Esophagus (tissue), 2 donors: ENCODE results near the gene PSMD4. TPM values are rescaled to one million over a fixed set of nuclear protein-coding genes. Genes with fewer than 3 reads are reported as not detected.
"Not testable (repeated sequence)": the region's sequence is repeated elsewhere in the genome, so short reads cannot be mapped to it uniquely, and the experiment has no call there.

Source experiments
- H3K27ac ChIP-seq, 2 donors: one replicate each; pipeline ENCODE4 v1.5.1; 2013; ENCODE audit warnings: low read depth in 2 of 2, mild to moderate bottlenecking in 2 of 2, inconsistent platforms in 1 of 2, low read length in 1 of 2, moderate library complexity in 1 of 2
- H3K27me3 ChIP-seq, 2 donors: one replicate each; pipeline ENCODE4 v1.6.1; 2013; ENCODE audit warnings: low read length in 2 of 2, control low read depth in 1 of 2, mild to moderate bottlenecking in 1 of 2; ENCODE audit not compliant: insufficient read depth in 2 of 2, control insufficient read depth in 1 of 2
- H3K36me3 ChIP-seq, 2 donors: one replicate each; pipeline ENCODE4 v1.6.1; 2013; ENCODE audit warnings: low read length in 1 of 2; ENCODE audit not compliant: control insufficient read depth in 2 of 2, insufficient read depth in 2 of 2
- H3K4me1 ChIP-seq, 2 donors: one replicate each; pipeline ENCODE4 v1.6.1; 2013; ENCODE audit warnings: low read length in 1 of 2; ENCODE audit not compliant: control insufficient read depth in 2 of 2, insufficient read depth in 2 of 2
- H3K4me3 ChIP-seq, 2 donors: one replicate each; pipeline ENCODE4 v1.5.1; 2013; ENCODE audit warnings: low read length in 2 of 2, mild to moderate bottlenecking in 2 of 2, low read depth in 1 of 2, moderate library complexity in 1 of 2
- H3K9me3 ChIP-seq, 2 donors: one replicate each; pipeline ENCODE4 v1.6.1; 2013; ENCODE audit warnings: mild to moderate bottlenecking in 2 of 2, low read depth in 1 of 2, low read length in 1 of 2, moderate library complexity in 1 of 2; ENCODE audit not compliant: control insufficient read depth in 2 of 2, insufficient read depth in 1 of 2
- WGBS, 2 donors: extraction: QIAGEN DNeasy Blood & Tissue Kit; methylation state at CpG; one replicate each; pipeline ENCODE4 v1.1.7; 2013; 5-methylcytosine and 5-hydroxymethylcytosine counted together
- polyA plus RNA-seq, 2 donors: library from polyadenylated mRNA; stranded (reverse); fragments of 200-250 nt; gene quantifications; one replicate each; pipeline ENCODE4 v1.2.3, GENCODE V29; 2013
- donor health status: healthy with polysubstance abuse.
- donor health status: Bipolar disorder and iron deficiency.

Gene PSMD4
- polyA plus RNA-seq: 100 to 1,000 TPM; 127 to 168 TPM

DNA sequence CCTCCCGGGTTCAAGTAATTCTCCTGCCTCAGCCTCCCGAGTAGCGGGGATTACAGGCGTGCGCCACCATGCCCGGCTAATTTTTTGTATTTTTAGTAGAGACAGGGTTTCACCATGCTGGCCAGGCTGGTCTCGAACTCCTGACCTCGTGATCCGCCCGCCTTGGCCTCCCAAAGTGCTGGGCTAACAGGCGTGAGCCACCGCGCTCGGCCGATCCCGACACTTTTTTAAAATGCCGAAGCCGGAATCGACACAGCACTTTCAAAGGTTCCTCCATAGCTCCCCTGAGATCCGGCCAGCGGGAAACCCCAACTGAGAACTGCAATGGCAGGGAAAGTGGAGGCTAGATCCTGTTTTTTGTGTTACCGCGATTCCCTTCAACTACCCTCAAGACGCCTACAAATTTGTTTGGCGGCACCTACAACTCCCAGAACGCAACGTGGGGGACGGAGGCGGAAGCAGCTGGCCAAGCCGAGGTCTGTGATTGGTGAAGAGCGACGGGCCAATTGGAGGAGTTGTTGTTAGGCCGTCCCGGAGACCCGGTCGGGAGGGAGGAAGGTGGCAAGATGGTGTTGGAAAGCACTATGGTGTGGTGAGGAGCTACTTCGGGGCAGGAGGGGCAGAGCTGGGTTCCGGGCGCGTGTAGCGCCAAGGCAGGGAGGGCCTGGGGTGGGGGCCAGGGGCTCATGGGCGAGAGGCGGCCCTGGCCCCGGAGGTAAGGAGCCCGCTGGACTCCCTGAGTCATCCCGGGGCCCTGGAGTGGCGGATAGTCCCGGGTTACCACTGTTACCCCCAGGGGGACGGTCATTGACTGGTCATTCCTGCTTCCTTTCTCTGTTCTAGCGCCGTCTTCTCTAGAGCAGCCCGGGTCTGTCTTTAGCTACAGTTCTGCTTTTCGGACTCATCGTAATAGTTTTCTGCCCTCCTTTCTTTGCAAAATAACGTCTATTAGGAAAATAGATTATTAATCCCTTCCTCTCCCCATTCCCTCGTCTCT is at the start of gene PSMD4:
TSS of gene PSMD4 (plus strand) at position 518 of the 997 bp plus-strand sequence. CDS start at position 567, 49 bp downstream.
- no peaks in the 10 kb centered on the region for H3K4me1 ChIP-seq
- WGBS, 2 donors: 9 to 11% methylated on average over 55 to 56 of the region's 56 CpGs

GRCh38 chr1:151205381-151205965 is 49.1 kb upstream of the PSMD4 start:
- H3K27ac ChIP-seq, H3K4me3 ChIP-seq, H3K4me1 ChIP-seq, H3K27me3 ChIP-seq, H3K9me3 ChIP-seq: not testable (repeated sequence)
- 91 to 94% methylated on average over 12 of the region's 12 CpGs for WGBS, 2 donors
- peaks cover 2 to 14% of the 10 kb centered on the region in 2 donors for H3K36me3 ChIP-seq

More for the DNA sequence above, at the start of gene PSMD4:
- peak within 1 kb of the TSS; percentile 69 to 91 for H3K27ac ChIP-seq
- no peaks in the 10 kb centered on the region for H3K9me3 ChIP-seq
- H3K4me3 ChIP-seq: peak within 1 kb of the TSS; percentile 65 to 81
- H3K27me3 ChIP-seq: no peaks in the 10 kb centered on the region
- H3K36me3 ChIP-seq: peaks cover 2 to 4% of the 10 kb centered on the region in 2 donors

GRCh38 chr1:151210830-151211229 is 43.7 kb upstream of the PSMD4 start:
- 48 to 64% methylated on average over 1 of the region's 1 CpG for WGBS, 2 donors
- Histone ChIP-seq H3K9me3 (no peaks in the 10 kb centered on the region), H3K27me3 (no peaks in the 10 kb centered on the region), H3K36me3 (peaks cover 6 to 12% of the 10 kb centered on the region in 2 donors), H3K27ac (peak overlapping the region in 1 of 2 donors; percentile 9), H3K4me3 (no peak overlapping the region), H3K4me1 (no peaks in the 10 kb centered on the region)

GRCh38 chr1:151211972-151212705 is 42.4 kb upstream of the PSMD4 start:
- no peaks in the 10 kb centered on the region for H3K27me3 ChIP-seq
- H3K9me3 ChIP-seq: no peaks in the 10 kb centered on the region
- H3K4me1 ChIP-seq: no peaks in the 10 kb centered on the region
- peaks cover 4 to 10% of the 10 kb centered on the region in 2 donors for H3K36me3 ChIP-seq
- H3K4me3 ChIP-seq: no peak overlapping the region
- WGBS, 2 donors: 73 to 79% methylated on average over 15 of the region's 15 CpGs
- peak overlapping the region in 1 of 2 donors; percentile 27 for H3K27ac ChIP-seq

DNA sequence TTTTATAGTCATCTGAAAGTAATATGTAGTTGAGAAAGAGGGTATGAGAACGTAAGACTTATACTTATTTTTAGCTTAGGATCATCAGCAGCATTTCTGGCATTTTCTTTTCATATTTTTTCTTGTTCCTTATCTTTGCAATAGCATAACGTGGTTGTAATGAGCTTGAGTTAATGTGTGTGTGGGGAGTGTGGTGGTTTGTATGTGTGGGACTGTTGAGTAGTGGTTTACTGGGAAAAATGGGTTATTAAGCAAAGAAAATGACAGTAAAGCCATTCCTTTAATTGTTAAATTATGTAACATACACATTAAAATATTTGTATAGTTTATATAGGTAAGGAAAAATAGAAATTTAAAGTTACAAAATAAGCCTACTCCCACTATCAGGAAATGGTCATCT is 41.0 kb upstream of the PSMD4 start:
- Histone ChIP-seq H3K27ac (no peak overlapping the region), H3K36me3 (peaks cover 3 to 4% of the 10 kb centered on the region in 2 donors)
- 37 to 57% methylated on average over 2 of the region's 2 CpGs for WGBS, 2 donors

DNA sequence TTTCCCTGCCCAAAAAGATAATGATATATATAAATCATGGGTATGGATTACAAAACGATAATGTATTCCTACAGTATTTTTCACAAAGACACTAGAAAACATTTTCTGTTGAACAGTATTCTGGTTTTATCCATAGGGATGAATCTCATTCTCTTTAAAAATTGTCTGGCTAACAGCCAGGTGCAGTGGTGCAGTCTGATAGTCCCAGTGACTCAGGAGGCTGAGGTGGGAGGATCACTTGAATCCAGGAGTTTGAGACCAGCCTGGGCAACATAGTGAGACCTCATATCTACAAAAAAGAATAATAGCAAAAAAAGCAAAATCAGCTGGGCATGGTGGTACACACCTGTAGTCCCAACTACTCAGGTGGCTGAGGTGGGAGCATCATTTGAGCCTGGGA is 32.9 kb upstream of the PSMD4 start:
- Histone ChIP-seq H3K9me3 (no peaks in the 10 kb centered on the region), H3K36me3 (no peaks in the 10 kb centered on the region), H3K27me3 (no peaks in the 10 kb centered on the region), H3K27ac (no peak overlapping the region), H3K4me3 (no peak overlapping the region), H3K4me1 (no peaks in the 10 kb centered on the region)
- 93% methylated on average over 1 of the region's 1 CpG for WGBS, 2 donors

More for the DNA sequence above, 41.0 kb upstream of the PSMD4 start:
- Histone ChIP-seq H3K4me1 (no peaks in the 10 kb centered on the region), H3K9me3 (no peaks in the 10 kb centered on the region), H3K4me3 (no peak overlapping the region), H3K27me3 (no peaks in the 10 kb centered on the region)

DNA sequence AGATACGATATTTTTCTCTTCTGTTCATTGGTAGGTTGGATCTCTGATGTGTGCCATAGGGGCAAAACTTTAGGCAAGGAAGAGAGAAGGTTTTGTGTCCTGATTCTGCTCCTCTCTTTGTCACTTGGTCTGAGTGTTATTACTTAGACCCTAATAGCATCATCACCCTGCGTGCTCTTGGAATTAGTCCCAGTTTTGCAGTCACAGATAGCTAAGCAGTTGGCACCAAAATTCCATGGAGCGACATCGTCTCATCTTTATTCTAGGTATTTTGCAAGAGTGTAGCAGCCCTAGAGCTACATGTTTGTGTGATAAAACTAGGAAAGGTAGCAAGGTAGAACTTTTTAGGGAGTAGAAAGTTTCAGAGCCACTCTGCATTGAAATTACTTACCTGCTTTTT is 32.4 kb upstream of the PSMD4 start:
- H3K4me1 ChIP-seq: no peaks in the 10 kb centered on the region
- H3K27me3 ChIP-seq: no peaks in the 10 kb centered on the region
- 84 to 87% methylated on average over 4 of the region's 4 CpGs for WGBS, 2 donors
- H3K4me3 ChIP-seq: no peak overlapping the region
- H3K36me3 ChIP-seq: peaks cover 0 to under 1% of the 10 kb centered on the region in 2 donors
- H3K9me3 ChIP-seq: no peaks in the 10 kb centered on the region
- H3K27ac ChIP-seq: no peak overlapping the region

DNA sequence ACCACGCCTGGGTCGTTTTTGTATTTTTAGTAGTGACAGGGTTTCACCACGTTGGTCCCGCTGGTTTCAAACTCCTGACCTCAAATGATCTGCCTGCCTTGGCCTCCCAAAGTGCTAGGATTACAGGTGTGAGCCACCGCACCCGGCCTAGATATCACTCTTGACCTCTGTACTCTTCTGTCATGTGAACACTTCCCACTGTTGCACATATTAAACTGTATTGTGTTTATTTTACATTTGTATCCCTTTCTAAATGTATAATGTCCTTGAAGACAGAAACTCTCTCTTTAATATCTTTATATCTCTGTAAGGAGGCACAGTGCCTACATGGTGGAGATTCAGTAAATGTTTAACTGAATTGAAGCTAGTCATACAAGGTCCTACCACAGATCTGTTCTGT is 19.3 kb upstream of the PSMD4 start:
- WGBS, 2 donors: 91 to 96% methylated on average over 6 of the region's 6 CpGs
- Histone ChIP-seq H3K4me3 (no peak overlapping the region), H3K36me3 (peaks cover 28 to 29% of the 10 kb centered on the region in 2 donors), H3K9me3 (no peaks in the 10 kb centered on the region), H3K27me3 (no peaks in the 10 kb centered on the region), H3K4me1 (no peaks in the 10 kb centered on the region), H3K27ac (no peak overlapping the region)

- H3K4me1 ChIP-seq: no peaks in the 10 kb centered on the region
- WGBS, 2 donors: 86 to 88% methylated on average over 4 of the region's 4 CpGs
- no peaks in the 10 kb centered on the region for H3K27me3 ChIP-seq
- no peaks in the 10 kb centered on the region for H3K9me3 ChIP-seq
- no peak overlapping the region for H3K4me3 ChIP-seq
- H3K27ac ChIP-seq: no peak overlapping the region
- peaks cover 18 to 26% of the 10 kb centered on the region in 2 donors for H3K36me3 ChIP-seq
These were observed 16.7 kb upstream of the PSMD4 start for GRCh38 chr1:151237678-151238466.
